ENCODE measurements around the gene TNFRSF21.

DNA sequence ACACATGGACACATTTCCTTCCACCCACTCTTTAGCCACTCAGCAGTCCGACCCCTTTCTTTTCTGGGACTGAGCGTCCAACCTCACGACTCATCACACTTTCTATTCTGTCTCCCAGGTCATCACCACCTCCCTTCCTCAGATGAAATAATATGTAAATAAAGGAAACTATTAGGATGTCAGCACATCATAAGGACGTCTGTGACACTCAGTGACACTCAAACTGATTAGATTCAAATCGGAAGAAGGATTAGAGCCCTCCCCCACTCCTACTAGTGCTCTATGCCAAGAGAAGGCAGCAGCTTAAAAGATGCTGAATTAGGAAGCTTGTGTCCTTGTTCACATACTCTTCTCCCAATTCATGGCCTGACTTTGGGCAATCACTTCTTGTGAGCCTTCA is 113.6 kb downstream of the TNFRSF21 start:
- TF ChIP-seq, protein P1, sequence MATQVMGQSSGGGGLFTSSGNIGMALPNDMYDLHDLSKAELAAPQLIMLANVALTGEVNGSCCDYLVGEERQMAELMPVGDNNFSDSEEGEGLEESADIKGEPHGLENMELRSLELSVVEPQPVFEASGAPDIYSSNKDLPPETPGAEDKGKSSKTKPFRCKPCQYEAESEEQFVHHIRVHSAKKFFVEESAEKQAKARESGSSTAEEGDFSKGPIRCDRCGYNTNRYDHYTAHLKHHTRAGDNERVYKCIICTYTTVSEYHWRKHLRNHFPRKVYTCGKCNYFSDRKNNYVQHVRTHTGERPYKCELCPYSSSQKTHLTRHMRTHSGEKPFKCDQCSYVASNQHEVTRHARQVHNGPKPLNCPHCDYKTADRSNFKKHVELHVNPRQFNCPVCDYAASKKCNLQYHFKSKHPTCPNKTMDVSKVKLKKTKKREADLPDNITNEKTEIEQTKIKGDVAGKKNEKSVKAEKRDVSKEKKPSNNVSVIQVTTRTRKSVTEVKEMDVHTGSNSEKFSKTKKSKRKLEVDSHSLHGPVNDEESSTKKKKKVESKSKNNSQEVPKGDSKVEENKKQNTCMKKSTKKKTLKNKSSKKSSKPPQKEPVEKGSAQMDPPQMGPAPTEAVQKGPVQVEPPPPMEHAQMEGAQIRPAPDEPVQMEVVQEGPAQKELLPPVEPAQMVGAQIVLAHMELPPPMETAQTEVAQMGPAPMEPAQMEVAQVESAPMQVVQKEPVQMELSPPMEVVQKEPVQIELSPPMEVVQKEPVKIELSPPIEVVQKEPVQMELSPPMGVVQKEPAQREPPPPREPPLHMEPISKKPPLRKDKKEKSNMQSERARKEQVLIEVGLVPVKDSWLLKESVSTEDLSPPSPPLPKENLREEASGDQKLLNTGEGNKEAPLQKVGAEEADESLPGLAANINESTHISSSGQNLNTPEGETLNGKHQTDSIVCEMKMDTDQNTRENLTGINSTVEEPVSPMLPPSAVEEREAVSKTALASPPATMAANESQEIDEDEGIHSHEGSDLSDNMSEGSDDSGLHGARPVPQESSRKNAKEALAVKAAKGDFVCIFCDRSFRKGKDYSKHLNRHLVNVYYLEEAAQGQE (IDR thresholded peaks at IDR 0.05; ENCODE audit: low read depth) = no peak
- TF ChIP-seq YY1 (IDR thresholded peaks at IDR 0.05; ENCODE audit: low read depth) (no peak), EP300 (IDR thresholded peaks at IDR 0.05; ENCODE audit: borderline replicate concordance) (no peak), FOXM1 (IDR thresholded peaks at IDR 0.05; ENCODE audit: borderline replicate concordance, low read depth) (no peak), NFIC (IDR thresholded peaks at IDR 0.05) (no peak), RAD21 (IDR thresholded peaks at IDR 0.05; ENCODE audit: low read depth) (no peak), CREB1 (IDR thresholded peaks at IDR 0.05; ENCODE audit: low read depth) (no peak)

Data from Ishikawa (cell line).